H9 (cell line): ENCODE data around the gene TRIO. TPM values are rescaled to one million over a fixed set of nuclear protein-coding genes. Genes with fewer than 3 reads are reported as not detected.

Experiments
- DNase-seq: peaks from one replicate; pipeline ENCODE4 v3.0.0-alpha.2; 2017
- H2AFZ ChIP-seq: one replicate; pipeline ENCODE4 v1.6.1; 2013; ENCODE audit warnings: mild to moderate bottlenecking, low read length, control low read depth, moderate library complexity
- H2AK5ac ChIP-seq: 2 replicates; pipeline ENCODE4 v1.6.1; 2013; ENCODE audit warnings: low read length, control low read depth, mixed read lengths; ENCODE audit not compliant: insufficient read length
- H2BK120ac ChIP-seq: one replicate; pipeline ENCODE4 v1.6.1; 2013; ENCODE audit warnings: low read depth, mild to moderate bottlenecking, low read length, control low read depth, inconsistent platforms; ENCODE audit not compliant: poor library complexity, severe bottlenecking
- H2BK12ac ChIP-seq: 2 replicates; pipeline ENCODE4 v1.6.1; 2013; ENCODE audit warnings: low read length, control low read depth, mixed read lengths, low read depth; ENCODE audit not compliant: insufficient read length
- H2BK15ac ChIP-seq: 2 replicates; pipeline ENCODE4 v1.6.1; 2013; ENCODE audit warnings: low read depth, low read length, control low read depth
- H2BK20ac ChIP-seq: one replicate; pipeline ENCODE4 v1.6.1; 2013; ENCODE audit warnings: low read depth, mild to moderate bottlenecking, low read length, control low read depth, inconsistent platforms; ENCODE audit not compliant: poor library complexity, severe bottlenecking
- H2BK5ac ChIP-seq: 2 replicates; pipeline ENCODE4 v1.6.1; 2013; ENCODE audit warnings: low read length, control low read depth, mixed read lengths; ENCODE audit not compliant: insufficient read length
- H3K14ac ChIP-seq: 2 replicates; pipeline ENCODE4 v1.6.1; 2013; ENCODE audit warnings: low read length, control low read depth; ENCODE audit not compliant: insufficient read depth
- H3K18ac ChIP-seq: 2 replicates; pipeline ENCODE4 v1.6.1; 2013; ENCODE audit warnings: low read depth, mild to moderate bottlenecking, mixed read lengths, low read length, control low read depth; ENCODE audit not compliant: insufficient read length
- H3K23ac ChIP-seq: 2 replicates; pipeline ENCODE4 v1.6.1; 2013; ENCODE audit warnings: low read length, control low read depth, mixed read lengths, low read depth; ENCODE audit not compliant: insufficient read length
- H3K23me2 ChIP-seq: 2 replicates; pipeline ENCODE4 v1.6.1; 2013; ENCODE audit warnings: low read depth, mild to moderate bottlenecking, mixed read lengths, low read length, control low read depth; ENCODE audit not compliant: insufficient read length, poor library complexity, severe bottlenecking
- H3K27ac ChIP-seq: 2 replicates; pipeline ENCODE4 v1.5.1; 2013; ENCODE audit warnings: low read length, control low read depth, mixed read lengths, low read depth; ENCODE audit not compliant: insufficient read length
- H3K27me3 ChIP-seq: 2 replicates; pipeline ENCODE4 v1.6.1; 2013; ENCODE audit warnings: low read length, control low read depth, inconsistent platforms; ENCODE audit not compliant: insufficient read depth
- H3K4ac ChIP-seq: 2 replicates; pipeline ENCODE4 v1.6.1; 2013; ENCODE audit warnings: low read depth, mild to moderate bottlenecking, control low read depth, inconsistent platforms, low read length, moderate library complexity
- H3K4me1 ChIP-seq: 2 replicates; pipeline ENCODE4 v1.6.1; 2013; ENCODE audit warnings: low read length, control low read depth, inconsistent platforms; ENCODE audit not compliant: insufficient read depth
- H3K4me2 ChIP-seq: 2 replicates; pipeline ENCODE4 v1.6.1; 2013; ENCODE audit warnings: low read length, control low read depth, mixed read lengths; ENCODE audit not compliant: insufficient read length, insufficient read depth
- H3K56ac ChIP-seq: 2 replicates; pipeline ENCODE4 v1.6.1; 2013; ENCODE audit warnings: low read depth, mild to moderate bottlenecking, mixed read lengths, low read length, control low read depth; ENCODE audit not compliant: insufficient read length
- H3K79me1 ChIP-seq: 2 replicates; pipeline ENCODE4 v1.6.1; 2013; ENCODE audit warnings: low read depth, mild to moderate bottlenecking, moderate library complexity, low read length, control low read depth, inconsistent platforms; ENCODE audit not compliant: insufficient read depth, poor library complexity, severe bottlenecking
- H3K79me2 ChIP-seq: 2 replicates; pipeline ENCODE4 v1.6.1; 2013; ENCODE audit warnings: low read length, control low read depth, inconsistent platforms; ENCODE audit not compliant: insufficient read depth
- H3K9ac ChIP-seq: 2 replicates; pipeline ENCODE4 v1.6.1; 2013; ENCODE audit warnings: low read length, control low read depth, mixed read lengths; ENCODE audit not compliant: insufficient read length; ENCODE audit errors: extremely low read depth
- H3K9me3 ChIP-seq: one replicate; pipeline ENCODE4 v1.6.1; 2013; ENCODE audit warnings: low read depth, low read length, inconsistent platforms; ENCODE audit not compliant: control insufficient read depth
- H3T11ph ChIP-seq: one replicate; pipeline ENCODE4 v1.6.1; 2013; ENCODE audit warnings: mild to moderate bottlenecking, low read length, control low read depth, inconsistent platforms
- H4K20me1 ChIP-seq: one replicate; pipeline ENCODE4 v1.6.1; 2013; ENCODE audit not compliant: control insufficient read depth, insufficient read length, insufficient read depth
- H4K5ac ChIP-seq: 2 replicates; pipeline ENCODE4 v1.6.1; 2013; ENCODE audit warnings: low read depth, mild to moderate bottlenecking, mixed read lengths, low read length, control low read depth; ENCODE audit not compliant: insufficient read length
- H4K8ac ChIP-seq: replicated peaks from 2 replicates; pipeline ENCODE4 v1.6.1; 2013; ENCODE audit warnings: low read length, control low read depth, mixed read lengths, low read depth; ENCODE audit not compliant: insufficient read length
- H4K91ac ChIP-seq: 2 replicates; pipeline ENCODE4 v1.6.1; 2013; ENCODE audit warnings: low read depth, mild to moderate bottlenecking, moderate library complexity, mixed read lengths, low read length, control low read depth; ENCODE audit not compliant: insufficient read length
- H3K27ac Mint-ChIP-seq, 3 experiments: 2 replicates in 2 of 3; 3 replicates in 1 of 3; pipeline ENCODE4 v1.8.0; 2020 to 2021; ENCODE audit warnings: mixed read lengths in 3 of 3, mild to moderate bottlenecking in 1 of 3, moderate library complexity in 1 of 3
- H3K27me3 Mint-ChIP-seq: 2 replicates; pipeline ENCODE4 v1.8.0; 2021; ENCODE audit warnings: low read depth, mild to moderate bottlenecking, moderate library complexity, mixed read lengths
- H3K36me3 Mint-ChIP-seq, 3 experiments: 2 replicates in 2 of 3; 3 replicates in 1 of 3; pipeline ENCODE4 v1.8.0; 2020 to 2021; ENCODE audit warnings: low read depth in 3 of 3, mixed read lengths in 3 of 3; ENCODE audit not compliant: insufficient read depth in 1 of 3
- H3K4me1 Mint-ChIP-seq, 2 experiments: 2 replicates each; pipeline ENCODE4 v1.8.0; 2020; ENCODE audit warnings: mixed read lengths in 2 of 2
- H3K4me3 Mint-ChIP-seq, 2 experiments: 2 replicates in 1 of 2; 3 replicates in 1 of 2; pipeline ENCODE4 v1.8.0; 2020 to 2021; ENCODE audit warnings: mild to moderate bottlenecking in 2 of 2, mixed read lengths in 2 of 2, moderate library complexity in 1 of 2
- H3K9me3 Mint-ChIP-seq, 2 experiments: 2 replicates in 1 of 2; 3 replicates in 1 of 2; pipeline ENCODE4 v1.8.0; 2020; ENCODE audit warnings: mild to moderate bottlenecking in 2 of 2, mixed read lengths in 2 of 2, moderate library complexity in 1 of 2
- CTCF ChIP-seq: fragments of 200-600 bp; sonication (generic); conservative IDR thresholded peaks from 3 replicates; pipeline ENCODE4 v1.8.0; 2021; ENCODE audit warnings: antibody characterized with exemption, mild to moderate bottlenecking
- WGBS: extraction: QIAGEN DNeasy Blood & Tissue Kit; methylation state at CpG from one replicate; pipeline ENCODE4 v1.1.7; 2013; ENCODE audit warnings: missing lambda C conversion rate, low lambda C conversion rate, mixed read lengths; ENCODE audit not compliant: insufficient read length; ENCODE audit errors: extremely low coverage; 5-methylcytosine and 5-hydroxymethylcytosine counted together
- total RNA-seq: library from RNA; stranded (reverse); gene quantifications from 2 replicates; pipeline ENCODE4 v1.2.1, GENCODE V29; 2021

The TRIO gene
- total RNA-seq, 1 experiment from 2014 or later, result 87.8 TPM

- peaks cover 5 to 7% of the 10 kb centered on the region in 2 experiments; a peak in 4 of 5 replicates for H3K9me3 Mint-ChIP-seq
- no peak for TF ChIP-seq CTCF
- H3K23me2 ChIP-seq, result no peaks in the 10 kb centered on the region
- no peak overlapping the region for H2BK15ac ChIP-seq
- H3K4me3 Mint-ChIP-seq, result no peak overlapping the region
- no peak overlapping the region for H3K23ac ChIP-seq
- H3K79me1 ChIP-seq, result no peaks in the 10 kb centered on the region
- no peak overlapping the region for H4K5ac ChIP-seq
- H3K9me3 ChIP-seq, result no peaks in the 10 kb centered on the region
- H3K9ac ChIP-seq, result no peak overlapping the region
- H3K14ac ChIP-seq, result no peak overlapping the region
- H2AFZ ChIP-seq, result no peak overlapping the region
- no peak overlapping the region for H3K18ac ChIP-seq
- no peak overlapping the region for H3K56ac ChIP-seq
- peaks cover 2% of the 10 kb centered on the region in 2 experiments for H3K4me1 Mint-ChIP-seq
- H4K20me1 ChIP-seq, result no peaks in the 10 kb centered on the region
- WGBS, result no CpG with 5 or more reads among the region's 7 CpGs
- no peaks in the 10 kb centered on the region for H3K79me2 ChIP-seq
- H3K4ac ChIP-seq, result no peak overlapping the region
- H3K27me3 Mint-ChIP-seq, result no peaks in the 10 kb centered on the region
- no peak overlapping the region for H3K27ac Mint-ChIP-seq
- H3K4me2 ChIP-seq, result no peak overlapping the region
- H3K27me3 ChIP-seq, result no peaks in the 10 kb centered on the region
- no peak overlapping the region for H3T11ph ChIP-seq
- no peak overlapping the region for H3K27ac ChIP-seq
- no peak overlapping the region for H2BK120ac ChIP-seq
- H4K91ac ChIP-seq, result no peak overlapping the region
- H4K8ac ChIP-seq, result no peak overlapping the region
- no peak for DNase-seq
- no peak overlapping the region for H2BK5ac ChIP-seq
- H3K4me1 ChIP-seq, result no peaks in the 10 kb centered on the region
- H2AK5ac ChIP-seq, result no peak overlapping the region
- no peak overlapping the region for H2BK20ac ChIP-seq
- H3K36me3 Mint-ChIP-seq, result no peaks in the 10 kb centered on the region
- no peak overlapping the region for H2BK12ac ChIP-seq
These were observed 375.5 kb downstream of the TRIO start for GRCh38 chr5:14518638-14519037.
